K562 (cell line): Measurements from ENCODE around the gene GALNT7. TPM values are rescaled to one million over a fixed set of nuclear protein-coding genes. Genes with fewer than 3 reads are reported as not detected.

ENCODE experiments used
- ATF7 ChIP-seq: fragments of 450-650 bp; IDR thresholded peaks from 2 replicates; pipeline ENCODE4 v1.7.1; 2014; ENCODE audit warnings: mild to moderate bottlenecking, moderate library complexity
- BRCA1 ChIP-seq, 2 experiments: fragments of 450-650 bp in 1 of 2; sonication (generic) in 1 of 2; formaldehyde crosslinking in 1 of 2; IDR thresholded peaks; 2 replicates each; pipeline versions ENCODE4 v1.5.0 to v1.6.1; 2017 to 2020; ENCODE audit warnings: mild to moderate bottlenecking in 1 of 2, missing genetic modification reagents in 1 of 2
- BRD9 ChIP-seq: fragments of 450-650 bp; IDR thresholded peaks from 2 replicates; pipeline ENCODE4 v1.6.1; 2018; ENCODE audit warnings: low read depth; ENCODE audit not compliant: partially characterized antibody
- CCNT2 ChIP-seq: IDR thresholded peaks from 2 replicates; pipeline ENCODE4 v1.6.1; 2011; ENCODE audit warnings: borderline replicate concordance, low read depth, mild to moderate bottlenecking, moderate library complexity, mixed read lengths, low read length; ENCODE audit not compliant: insufficient read length; ENCODE audit errors: extremely low read depth
- EHMT2 ChIP-seq: fragments of 450-650 bp; IDR thresholded peaks from 2 replicates; pipeline ENCODE4 v1.6.1; 2018; ENCODE audit warnings: antibody characterized with exemption
- GATAD2B ChIP-seq: fragments of 450-650 bp; IDR thresholded peaks from 2 replicates; pipeline ENCODE4 v1.6.1; 2017; ENCODE audit warnings: mild to moderate bottlenecking, borderline replicate concordance
- NBN ChIP-seq: fragments of 450-650 bp; IDR thresholded peaks from 2 replicates; pipeline ENCODE4 v1.6.1; 2016; ENCODE audit warnings: low read depth, mild to moderate bottlenecking
- NFRKB ChIP-seq: fragments of 450-650 bp; IDR thresholded peaks from 2 replicates; pipeline ENCODE4 v1.6.1; 2016; ENCODE audit warnings: low read depth
- PCBP2 ChIP-seq: fragments of 200-400 bp; formaldehyde crosslinking; IDR thresholded peaks from 2 replicates; pipeline ENCODE4 v1.6.1; 2018; ENCODE audit warnings: low read length, low read depth, mild to moderate bottlenecking, moderate library complexity; ENCODE audit not compliant: poor library complexity, severe bottlenecking
- POLR2AphosphoS2 ChIP-seq: IDR thresholded peaks from 2 replicates; pipeline ENCODE4 v1.6.1; 2012; ENCODE audit warnings: low read length, improper control_type of control experiment
- RNF2 ChIP-seq: sonication (generic); IDR thresholded peaks from 2 replicates; pipeline ENCODE4 v1.6.1; 2016
- SMAD1 ChIP-seq: fragments of 150-350 bp; IDR thresholded peaks from 2 replicates; pipeline ENCODE4 v1.6.1; 2014; ENCODE audit warnings: low read length, low read depth; ENCODE audit not compliant: partially characterized antibody
- SMARCE1 ChIP-seq: fragments of 450-650 bp; IDR thresholded peaks from 2 replicates; pipeline ENCODE4 v1.7.1; 2016; ENCODE audit warnings: mild to moderate bottlenecking
- TAF15 ChIP-seq: fragments of 200-400 bp; formaldehyde crosslinking; IDR thresholded peaks from 2 replicates; pipeline ENCODE4 v1.6.1; 2017; ENCODE audit warnings: mild to moderate bottlenecking, low read depth, low read length, moderate library complexity
- TEAD1 ChIP-seq, 2 experiments: fragments of 450-650 bp in 1 of 2; sonication (generic) in 1 of 2; formaldehyde crosslinking; IDR thresholded peaks; 2 replicates each; pipeline versions ENCODE4 v1.4.0 to v1.8.0; 2020 to 2022; ENCODE audit warnings: mild to moderate bottlenecking in 2 of 2, missing genetic modification reagents in 1 of 2
- ZBTB7A ChIP-seq: IDR thresholded peaks from 2 replicates; pipeline ENCODE4 v1.6.1; 2011; ENCODE audit warnings: low read depth, mild to moderate bottlenecking, low read length, moderate library complexity, borderline replicate concordance; ENCODE audit not compliant: control insufficient read depth
- ZNF143 ChIP-seq: sonication (generic); formaldehyde crosslinking; IDR thresholded peaks from 2 replicates; pipeline ENCODE4 v1.9.0; 2022; ENCODE audit warnings: mild to moderate bottlenecking, missing genetic modification reagents
- polyA plus RNA-seq, 8 experiments: library from polyadenylated mRNA; depleted of rRNA in 4 of 8; stranded (reverse) in 5 of 8; unstranded in 3 of 8; fragments of >200 nt; fragmentation: Nextera tagmentation in 2 of 8; fragmentation: Illumina TruSeq in 1 of 8; extraction: Ambion mirVana in 2 of 8; extraction: Trizol in 1 of 8; gene quantifications; 2 replicates each; pipeline versions ENCODE4 v1.2.1 to v1.2.3, GENCODE V29; 2011 to 2014; ENCODE audit warnings: inconsistent platforms in 1 of 8, missing spikeins in 1 of 8
- total RNA-seq, 7 experiments: library from RNA; depleted of rRNA in 6 of 7; stranded (reverse); fragments of >200 nt in 6 of 7; fragmentation: Illumina TruSeq in 2 of 7; extraction: Trizol in 2 of 7; gene quantifications; 2 replicates each; pipeline versions ENCODE4 v1.2.1 to v1.2.3, GENCODE V29; 2011 to 2021; ENCODE audit warnings: low replicate concordance in 1 of 7
- TF ChIP-seq, protein P1 (sequence below), 2 experiments: IDR thresholded peaks; 2 replicates each; pipeline ENCODE4 v1.6.1; 2011; ENCODE audit warnings: borderline replicate concordance in 1 of 2, control low read depth in 1 of 2, low read depth in 1 of 2, low read length in 1 of 2, mild to moderate bottlenecking in 1 of 2, mixed read lengths in 1 of 2, moderate library complexity in 1 of 2; ENCODE audit not compliant: insufficient read depth in 1 of 2, insufficient read length in 1 of 2, poor library complexity in 1 of 2, severe bottlenecking in 1 of 2; ENCODE audit errors: extremely low read depth in 1 of 2
- TF ChIP-seq, protein P2 (sequence below): sonication (generic); formaldehyde crosslinking; IDR thresholded peaks from 2 replicates; pipeline ENCODE4 v1.8.0; 2022; ENCODE audit warnings: mild to moderate bottlenecking, missing genetic modification reagents
- TF ChIP-seq, protein P3 (sequence below): fragments of 200-800 bp; sonication (Bioruptor generic); IDR thresholded peaks from 2 replicates; pipeline ENCODE4 v1.6.1; 2017; ENCODE audit warnings: missing genetic modification characterization, missing compliant biosample characterization

GALNT7 gene
- total and polyA plus RNA-seq, 9 of the 15 experiments (the other 6 are each of a cell fraction or from before 2014, with no cell fraction given), result 16.7 to 38.7 (median 31.1) TPM

DNA sequence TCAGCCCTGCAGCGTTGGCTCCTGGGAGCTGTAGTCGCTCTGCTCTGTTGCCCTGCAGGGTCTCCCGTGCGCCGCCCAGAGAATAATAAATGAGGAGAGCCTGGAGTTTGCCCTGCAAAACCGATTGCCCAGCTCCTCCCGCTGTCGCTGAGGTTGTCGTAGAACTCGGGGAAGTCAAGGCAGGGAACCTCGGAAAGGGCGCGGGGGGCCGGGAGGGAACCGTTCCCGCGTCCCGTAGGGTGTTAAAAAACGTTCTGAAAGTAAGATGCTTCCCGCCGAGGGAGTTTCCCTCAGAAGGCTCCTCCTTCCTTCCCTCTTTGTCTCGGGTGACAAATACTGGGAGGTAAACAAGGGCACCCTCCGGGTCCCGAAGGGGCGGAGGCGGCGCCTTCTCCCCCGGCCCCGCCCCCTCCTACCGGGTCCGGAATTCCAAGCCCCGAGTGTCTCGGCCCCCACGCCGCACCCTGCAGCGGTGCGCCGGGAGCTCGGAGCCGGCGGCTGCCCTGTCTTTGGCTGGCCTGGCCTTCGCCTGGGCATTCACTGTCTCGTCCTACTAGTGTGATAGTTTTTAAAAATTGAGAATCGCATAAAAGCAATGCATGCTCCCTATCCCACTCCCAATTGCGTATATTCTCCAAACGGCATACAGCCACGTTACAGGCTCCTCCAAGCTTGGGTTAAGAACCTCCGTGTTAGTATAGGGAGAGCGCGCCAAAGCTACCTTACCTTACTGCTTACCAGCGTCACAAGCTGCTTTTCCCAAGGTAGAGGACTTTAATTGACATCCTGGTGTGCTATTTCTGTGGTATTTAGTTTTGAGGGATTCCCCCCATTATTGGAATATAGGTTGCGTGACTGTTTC, 166.5 kb downstream of the GALNT7 start (continued):
- TF ChIP-seq BRD9 (peak; percentile 47), SMARCE1 (peak; percentile 33; the same call in 1 of the 2 replicates), ZNF143 (peak; percentile 46; the same call in 1 of the 2 replicates), GATAD2B (peak; percentile 57; the same call in 1 of the 2 replicates), NBN (peak; percentile 75), CCNT2 (peak; percentile 89), EHMT2 (no peak), TAF15 (0 out of 2 replicates have a peak, but pooled peaks have one; percentile 48), BRCA1 (IDR thresholded peaks at IDR 0.05) (no peak), BRCA1 (CRISPR knock-in tag; IDR thresholded peaks at IDR 0.05) (no peak), ATF7 (peak; percentile 73), NFRKB (peak; percentile 74), TEAD1 (CRISPR knock-in tag; IDR thresholded peaks at IDR 0.05) (peak in 1 of 2 experiments; percentile 98; a peak in 2 of 4 replicates), ZBTB7A (peak; percentile 85; the same call in 1 of the 2 replicates), POLR2AphosphoS2 (peak; percentile 71; the same call in 1 of the 2 replicates), RNF2 (peak; percentile 12), SMAD1 (peak; percentile 20), PCBP2 (no peak)
- TF ChIP-seq, protein P1, sequence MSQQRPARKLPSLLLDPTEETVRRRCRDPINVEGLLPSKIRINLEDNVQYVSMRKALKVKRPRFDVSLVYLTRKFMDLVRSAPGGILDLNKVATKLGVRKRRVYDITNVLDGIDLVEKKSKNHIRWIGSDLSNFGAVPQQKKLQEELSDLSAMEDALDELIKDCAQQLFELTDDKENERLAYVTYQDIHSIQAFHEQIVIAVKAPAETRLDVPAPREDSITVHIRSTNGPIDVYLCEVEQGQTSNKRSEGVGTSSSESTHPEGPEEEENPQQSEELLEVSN (IDR thresholded peaks at IDR 0.05; ENCODE audit: borderline replicate concordance in 1 of 2, extremely low read depth in 1 of 2, insufficient read depth in 1 of 2, insufficient read length in 1 of 2, low read depth in 1 of 2, low read length in 1 of 2, poor library complexity in 1 of 2, severe bottlenecking in 1 of 2), result peak; percentile 55 to 70
- TF ChIP-seq, protein P2, sequence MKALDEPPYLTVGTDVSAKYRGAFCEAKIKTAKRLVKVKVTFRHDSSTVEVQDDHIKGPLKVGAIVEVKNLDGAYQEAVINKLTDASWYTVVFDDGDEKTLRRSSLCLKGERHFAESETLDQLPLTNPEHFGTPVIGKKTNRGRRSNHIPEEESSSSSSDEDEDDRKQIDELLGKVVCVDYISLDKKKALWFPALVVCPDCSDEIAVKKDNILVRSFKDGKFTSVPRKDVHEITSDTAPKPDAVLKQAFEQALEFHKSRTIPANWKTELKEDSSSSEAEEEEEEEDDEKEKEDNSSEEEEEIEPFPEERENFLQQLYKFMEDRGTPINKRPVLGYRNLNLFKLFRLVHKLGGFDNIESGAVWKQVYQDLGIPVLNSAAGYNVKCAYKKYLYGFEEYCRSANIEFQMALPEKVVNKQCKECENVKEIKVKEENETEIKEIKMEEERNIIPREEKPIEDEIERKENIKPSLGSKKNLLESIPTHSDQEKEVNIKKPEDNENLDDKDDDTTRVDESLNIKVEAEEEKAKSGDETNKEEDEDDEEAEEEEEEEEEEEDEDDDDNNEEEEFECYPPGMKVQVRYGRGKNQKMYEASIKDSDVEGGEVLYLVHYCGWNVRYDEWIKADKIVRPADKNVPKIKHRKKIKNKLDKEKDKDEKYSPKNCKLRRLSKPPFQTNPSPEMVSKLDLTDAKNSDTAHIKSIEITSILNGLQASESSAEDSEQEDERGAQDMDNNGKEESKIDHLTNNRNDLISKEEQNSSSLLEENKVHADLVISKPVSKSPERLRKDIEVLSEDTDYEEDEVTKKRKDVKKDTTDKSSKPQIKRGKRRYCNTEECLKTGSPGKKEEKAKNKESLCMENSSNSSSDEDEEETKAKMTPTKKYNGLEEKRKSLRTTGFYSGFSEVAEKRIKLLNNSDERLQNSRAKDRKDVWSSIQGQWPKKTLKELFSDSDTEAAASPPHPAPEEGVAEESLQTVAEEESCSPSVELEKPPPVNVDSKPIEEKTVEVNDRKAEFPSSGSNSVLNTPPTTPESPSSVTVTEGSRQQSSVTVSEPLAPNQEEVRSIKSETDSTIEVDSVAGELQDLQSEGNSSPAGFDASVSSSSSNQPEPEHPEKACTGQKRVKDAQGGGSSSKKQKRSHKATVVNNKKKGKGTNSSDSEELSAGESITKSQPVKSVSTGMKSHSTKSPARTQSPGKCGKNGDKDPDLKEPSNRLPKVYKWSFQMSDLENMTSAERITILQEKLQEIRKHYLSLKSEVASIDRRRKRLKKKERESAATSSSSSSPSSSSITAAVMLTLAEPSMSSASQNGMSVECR (CRISPR knock-in tag), result peak; percentile 78
- TF ChIP-seq, protein P3, sequence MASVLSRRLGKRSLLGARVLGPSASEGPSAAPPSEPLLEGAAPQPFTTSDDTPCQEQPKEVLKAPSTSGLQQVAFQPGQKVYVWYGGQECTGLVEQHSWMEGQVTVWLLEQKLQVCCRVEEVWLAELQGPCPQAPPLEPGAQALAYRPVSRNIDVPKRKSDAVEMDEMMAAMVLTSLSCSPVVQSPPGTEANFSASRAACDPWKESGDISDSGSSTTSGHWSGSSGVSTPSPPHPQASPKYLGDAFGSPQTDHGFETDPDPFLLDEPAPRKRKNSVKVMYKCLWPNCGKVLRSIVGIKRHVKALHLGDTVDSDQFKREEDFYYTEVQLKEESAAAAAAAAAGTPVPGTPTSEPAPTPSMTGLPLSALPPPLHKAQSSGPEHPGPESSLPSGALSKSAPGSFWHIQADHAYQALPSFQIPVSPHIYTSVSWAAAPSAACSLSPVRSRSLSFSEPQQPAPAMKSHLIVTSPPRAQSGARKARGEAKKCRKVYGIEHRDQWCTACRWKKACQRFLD (CRISPR knock-in tag), result no peak
